Activated CD8-positive, alpha-beta memory T cell treated with anti-CD3 and anti-CD28 coated beads, Interleukin-2, amount 10 ng/mL, durations not matched to agents 7 days and 5 days (primary cell): ENCODE data around the gene LRRC2. TPM values are rescaled to one million over a fixed set of nuclear protein-coding genes. Genes with fewer than 3 reads are reported as not detected.
A peak's percentile ranks its signal among the peaks of the same experiment; 100 is the strongest.

Experiments used
- ATAC-seq: fragments of 150-1000 bp; cut with Tn5 transposase; one replicate; pipeline ENCODE4 v1.10.0; 2021; ENCODE audit warnings: moderate library complexity
- CTCF ChIA-PET: fragments of 350-600 bp; sonication (Branson Sonifier 250); formaldehyde crosslinking; loops from one replicate; lab custom pipeline; 2021; ENCODE audit warnings: antibody characterized with exemption; lab: Charles Lee
- DNase-seq: peaks from one replicate; pipeline ENCODE4 v3.0.0-alpha.2; 2020
- H3K27ac Mint-ChIP-seq: one replicate; pipeline ENCODE4 v1.8.0; 2021; ENCODE audit warnings: mild to moderate bottlenecking, mixed read lengths
- H3K27me3 Mint-ChIP-seq: one replicate; pipeline ENCODE4 v1.8.0; 2021; ENCODE audit warnings: mixed read lengths
- H3K36me3 Mint-ChIP-seq: one replicate; pipeline ENCODE4 v1.8.0; 2021; ENCODE audit warnings: mild to moderate bottlenecking, mixed read lengths
- H3K4me1 Mint-ChIP-seq: one replicate; pipeline ENCODE4 v1.8.0; 2021; ENCODE audit warnings: mixed read lengths
- H3K4me3 Mint-ChIP-seq: one replicate; pipeline ENCODE4 v1.8.0; 2021; ENCODE audit warnings: mild to moderate bottlenecking, moderate library complexity, mixed read lengths
- H3K9me3 Mint-ChIP-seq: one replicate; pipeline ENCODE4 v1.8.0; 2022; ENCODE audit warnings: low read depth, mixed read lengths
- total RNA-seq, 2 experiments: library from RNA; stranded (reverse); gene quantifications; one replicate each; pipeline ENCODE4 v1.2.3, GENCODE V29; 2021

LRRC2 gene
- total RNA-seq, 2 experiments from 2014 or later, result 0.07 TPM; not detected in 1

DNA sequence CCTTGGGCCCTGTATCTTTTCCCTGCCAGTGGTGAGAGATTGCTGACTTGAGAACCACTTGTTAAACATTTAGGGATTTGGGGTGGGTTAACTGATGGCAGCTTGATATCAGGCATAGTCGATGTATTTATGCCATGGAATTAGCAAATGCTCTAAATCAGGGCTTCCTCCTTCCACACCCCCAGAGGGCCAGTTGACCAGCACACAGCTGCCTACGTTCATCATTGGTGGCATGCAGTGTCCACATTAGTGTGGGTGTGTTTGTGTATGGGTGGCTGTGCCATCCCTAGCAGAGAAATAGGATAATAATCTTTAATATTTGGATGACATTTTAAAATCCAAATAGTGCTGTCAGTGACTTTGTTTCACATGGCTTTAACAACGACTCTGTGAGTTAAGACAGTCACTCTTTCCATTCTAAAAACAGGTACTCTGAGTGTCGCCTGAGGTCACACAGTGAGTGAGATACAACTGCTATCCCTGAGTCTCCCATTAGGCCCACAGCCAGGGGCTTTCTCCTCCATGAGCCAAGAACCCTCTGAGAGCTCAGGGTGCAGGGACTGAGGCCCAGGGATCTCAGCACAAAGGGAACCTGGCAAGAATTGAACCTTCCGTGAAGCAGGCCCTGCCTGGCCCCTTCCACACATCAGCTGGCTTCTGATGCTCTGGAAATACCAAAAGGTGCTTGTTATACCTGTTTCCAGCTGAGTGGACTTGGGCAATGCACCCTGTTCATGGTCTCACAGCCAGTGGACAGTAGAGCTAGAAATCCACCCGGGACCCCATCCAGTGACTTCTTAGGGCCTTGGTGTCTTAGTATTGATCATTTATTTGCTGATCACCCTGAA lies 97.1 kb downstream of the LRRC2 start:
- CTCF ChIA-PET, result no interaction called here
- no peaks in the 10 kb centered on the region for H3K36me3 Mint-ChIP-seq
- H3K27me3 Mint-ChIP-seq, result peaks cover 47% of the 10 kb centered on the region
- ATAC-seq (no peak), DNase-seq (peak; percentile 37)
- no peak overlapping the region for H3K4me3 Mint-ChIP-seq
- no peak overlapping the region for H3K27ac Mint-ChIP-seq
- H3K4me1 Mint-ChIP-seq, result no peaks in the 10 kb centered on the region
- H3K9me3 Mint-ChIP-seq, result peaks cover 2% of the 10 kb centered on the region

DNA sequence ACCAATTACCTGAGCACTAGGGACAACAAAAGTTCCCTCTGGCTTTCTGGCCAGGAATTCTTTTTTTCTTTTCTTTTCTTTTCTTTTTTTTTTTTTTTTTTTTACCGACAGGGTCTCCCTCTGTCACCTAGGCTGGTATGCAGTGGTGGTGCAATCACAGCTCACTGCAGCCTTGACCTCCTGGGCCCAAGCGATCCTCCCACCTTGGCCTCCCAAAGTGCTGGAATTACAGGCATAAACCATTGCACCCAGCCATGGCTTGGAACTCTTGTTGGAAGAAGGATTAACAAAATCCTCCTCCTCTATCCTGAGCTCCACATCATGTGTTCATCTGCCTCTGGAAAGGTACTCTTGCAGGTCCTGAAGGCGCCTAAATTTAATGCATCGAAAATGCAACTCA lies 98.5 kb downstream of the LRRC2 start:
- CTCF ChIA-PET, result no interaction called here
- no peak overlapping the region for H3K4me3 Mint-ChIP-seq
- H3K36me3 Mint-ChIP-seq, result no peaks in the 10 kb centered on the region
- DNase-seq (no peak), ATAC-seq (no peak)
- peaks cover 6% of the 10 kb centered on the region for H3K4me1 Mint-ChIP-seq
- H3K27me3 Mint-ChIP-seq, result peaks cover 51% of the 10 kb centered on the region
- H3K9me3 Mint-ChIP-seq, result no peaks in the 10 kb centered on the region
- H3K27ac Mint-ChIP-seq, result no peak overlapping the region

DNA sequence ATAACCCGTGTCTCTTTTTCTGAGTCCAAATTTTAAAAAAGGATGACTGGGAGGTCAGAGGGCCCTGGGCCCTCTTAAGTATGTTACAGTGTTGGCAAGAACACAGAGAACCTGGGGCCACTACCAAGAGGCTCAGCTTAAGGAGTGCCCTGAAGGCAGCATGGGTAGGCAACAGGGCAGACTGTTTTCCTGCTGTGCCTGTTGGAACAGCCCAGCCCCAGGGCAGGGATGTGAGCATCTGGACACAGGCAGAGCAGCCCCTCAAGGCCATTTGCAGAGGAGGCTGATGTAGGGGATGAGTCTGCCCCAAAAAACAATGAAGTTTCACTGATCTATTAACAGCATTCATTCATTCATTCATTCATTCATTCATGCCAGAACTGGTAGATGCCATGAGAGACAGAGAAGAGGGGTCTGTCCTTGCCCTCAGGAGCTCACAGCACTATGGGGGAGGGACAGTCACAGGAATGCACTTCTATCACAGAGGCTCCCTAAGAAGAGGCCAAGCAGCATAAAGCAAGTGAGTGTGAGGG lies 99.2 kb downstream of the LRRC2 start:
- Mint-ChIP-seq H3K9me3 (no peaks in the 10 kb centered on the region), H3K4me1 (peaks cover 6% of the 10 kb centered on the region), H3K27ac (no peak overlapping the region), H3K27me3 (peaks cover 52% of the 10 kb centered on the region), H3K36me3 (no peaks in the 10 kb centered on the region), H3K4me3 (no peak overlapping the region)
- no peak for ATAC-seq
- DNase-seq, result peak; percentile 14
- CTCF ChIA-PET, result no interaction called here

DNA sequence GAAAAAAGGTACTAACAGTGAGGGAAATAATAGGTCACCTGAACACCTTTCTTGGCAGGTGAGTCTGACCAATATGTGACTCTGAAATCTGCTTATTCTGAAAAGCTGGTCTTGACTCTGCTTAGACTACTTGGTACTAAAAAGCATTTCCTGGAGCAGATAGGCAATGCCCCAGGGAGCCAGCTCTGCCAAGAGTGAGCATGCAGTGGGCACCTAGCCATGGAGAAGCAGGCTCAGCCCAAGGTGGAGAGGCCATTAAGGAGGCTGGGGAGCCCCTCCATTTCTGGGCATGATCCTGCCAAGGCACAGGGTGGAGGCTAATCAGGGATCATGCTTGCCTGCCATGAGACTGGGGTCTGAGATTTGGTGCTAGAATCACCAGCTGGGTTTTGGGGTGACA lies 99.8 kb downstream of the LRRC2 start:
- no peaks in the 10 kb centered on the region for H3K36me3 Mint-ChIP-seq
- no peak overlapping the region for H3K27ac Mint-ChIP-seq
- no peak for ATAC-seq
- CTCF ChIA-PET, result interaction anchor here (1.1 kb wide), 1 partner anchor 16 kb away, joined by 3 read pairs; no protein-coding TSS in a partner anchor
- H3K27me3 Mint-ChIP-seq, result peaks cover 57% of the 10 kb centered on the region
- no peaks in the 10 kb centered on the region for H3K9me3 Mint-ChIP-seq
- peak; percentile 23 for DNase-seq
- H3K4me1 Mint-ChIP-seq, result peaks cover 6% of the 10 kb centered on the region
- H3K4me3 Mint-ChIP-seq, result no peak overlapping the region

Other genes starting within 250 kb of the LRRC2 start
- gene CCR2, start 212.2 kb downstream of the LRRC2 start, total RNA-seq, result 10 to 100 TPM; 37.9 to 80.1 TPM
- gene CCR5, start 195.4 kb downstream of the LRRC2 start, total RNA-seq, result 10 to 100 TPM; 87.0 to 99.8 TPM
- 10 to 100 TPM in 1 of 2 experiments, 1 to 10 TPM in 1; 10.0 to 11.9 TPM for gene CCRL2, start 159.0 kb downstream of the LRRC2 start, total RNA-seq
- not detected for gene LTF, start 101.4 kb downstream of the LRRC2 start, total RNA-seq
- gene RTP3, start 68.3 kb downstream of the LRRC2 start, total RNA-seq, result not detected
- not detected for gene FAM240A, start 46.2 kb upstream of the LRRC2 start, total RNA-seq
- under 1 TPM; 0.09 to 0.58 TPM for gene ALS2CL, start 127.4 kb upstream of the LRRC2 start, total RNA-seq
- gene TMIE, start 135.1 kb upstream of the LRRC2 start, total RNA-seq, result not detected
- not detected for gene PRSS50, start 151.6 kb upstream of the LRRC2 start, total RNA-seq